HEK293 (cell line): Measurements from ENCODE around the gene SLC1A7.

Source experiments
- CTCF ChIA-PET: fragments of 350-600 bp; formaldehyde crosslinking; extraction: SDS; loops from one replicate; lab custom pipeline; 2021; ENCODE audit warnings: antibody characterized with exemption; lab: Yijun Ruan, JAX
- POLR2A ChIA-PET: fragments of 300-600 bp; formaldehyde crosslinking; extraction: SDS; loops from one replicate; lab custom pipeline; 2020; ENCODE audit warnings: antibody characterized with exemption, inconsistent platforms; lab: Yijun Ruan, JAX
- H3K27ac ChIP-seq: fragments of 200-500 bp; sonication (Bioruptor generic); 2 replicates; pipeline ENCODE4 v1.5.1; 2014; ENCODE audit warnings: low read depth, low read length, control low read depth, inconsistent platforms; ENCODE audit errors: extremely low read depth
- H3K36me3 ChIP-seq, 2 experiments: fragments of 200-500 bp in 1 of 2; sonication (Bioruptor generic) in 1 of 2; 1 replicate in 1 of 2; 2 replicates in 1 of 2; pipeline ENCODE4 v1.5.1; 2014 to 2017; ENCODE audit warnings: inconsistent platforms in 2 of 2, low read length in 2 of 2; ENCODE audit not compliant: control insufficient read depth in 2 of 2, insufficient read depth in 1 of 2
- H3K4me1 ChIP-seq: fragments of 200-500 bp; sonication (Bioruptor generic); 2 replicates; pipeline ENCODE4 v1.5.1; 2014; ENCODE audit warnings: mild to moderate bottlenecking, low read length, inconsistent platforms; ENCODE audit not compliant: control insufficient read depth, insufficient read depth
- H3K4me3 ChIP-seq: 2 replicates; pipeline ENCODE4 v1.5.1; 2011; ENCODE audit warnings: low read depth, mild to moderate bottlenecking, control low read depth, low read length, moderate library complexity
- H3K9me3 ChIP-seq: fragments of 200-500 bp; sonication (Bioruptor generic); 2 replicates; pipeline ENCODE4 v1.5.1; 2014; ENCODE audit warnings: low read depth, low read length, inconsistent platforms; ENCODE audit not compliant: control insufficient read depth, insufficient read depth
- EGR2 ChIP-seq: fragments of 450-650 bp; formaldehyde crosslinking; IDR thresholded peaks from 2 replicates; pipeline ENCODE4 v1.5.1; 2016; ENCODE audit warnings: low read depth, missing biosample characterization, missing genetic modification characterization
- KLF7 ChIP-seq: fragments of 450-650 bp; formaldehyde crosslinking; IDR thresholded peaks from 2 replicates; pipeline ENCODE4 v1.5.1; 2016; ENCODE audit warnings: missing biosample characterization, missing genetic modification characterization, borderline replicate concordance
- YY1 ChIP-seq: fragments of 450-650 bp; formaldehyde crosslinking; IDR thresholded peaks from 2 replicates; pipeline ENCODE4 v1.5.1; 2018; ENCODE audit warnings: missing biosample characterization, missing genetic modification characterization
- ZBTB20 ChIP-seq: fragments of 450-650 bp; formaldehyde crosslinking; IDR thresholded peaks from 2 replicates; pipeline ENCODE4 v1.5.1; 2016; ENCODE audit warnings: missing biosample characterization, missing genetic modification characterization
- ZBTB44 ChIP-seq: fragments of 450-650 bp; IDR thresholded peaks from 2 replicates; pipeline ENCODE4 v1.5.1; 2018; ENCODE audit warnings: missing biosample characterization, mild to moderate bottlenecking, missing genetic modification characterization
- ZBTB7A ChIP-seq: fragments of 450-650 bp; formaldehyde crosslinking; IDR thresholded peaks from 2 replicates; pipeline ENCODE4 v1.5.1; 2016; ENCODE audit warnings: low read depth, missing biosample characterization, missing genetic modification characterization
- ZFHX2 ChIP-seq: fragments of 450-650 bp; formaldehyde crosslinking; conservative IDR thresholded peaks from 2 replicates; pipeline ENCODE4 v1.5.1; 2016; ENCODE audit warnings: missing biosample characterization, missing genetic modification characterization
- ZFP69B ChIP-seq: fragments of 450-650 bp; formaldehyde crosslinking; IDR thresholded peaks from 2 replicates; pipeline ENCODE4 v1.5.1; 2016; ENCODE audit warnings: missing biosample characterization, missing genetic modification characterization
- ZNF138 ChIP-seq: fragments of 450-650 bp; formaldehyde crosslinking; IDR thresholded peaks from 2 replicates; pipeline ENCODE4 v1.5.1; 2016; ENCODE audit warnings: missing biosample characterization, missing genetic modification characterization, borderline replicate concordance
- ZNF155 ChIP-seq: fragments of 450-650 bp; formaldehyde crosslinking; IDR thresholded peaks from 2 replicates; pipeline ENCODE4 v1.5.1; 2016; ENCODE audit warnings: missing biosample characterization, missing genetic modification characterization
- ZNF16 ChIP-seq: fragments of 450-650 bp; formaldehyde crosslinking; IDR thresholded peaks from 2 replicates; pipeline ENCODE4 v1.5.1; 2016; ENCODE audit warnings: low read depth, missing biosample characterization, missing genetic modification characterization
- ZNF202 ChIP-seq: fragments of 450-650 bp; formaldehyde crosslinking; IDR thresholded peaks from 2 replicates; pipeline ENCODE4 v1.5.1; 2016; ENCODE audit warnings: missing biosample characterization, missing genetic modification characterization, borderline replicate concordance
- ZNF248 ChIP-seq: fragments of 450-650 bp; formaldehyde crosslinking; IDR thresholded peaks from 2 replicates; pipeline ENCODE4 v1.5.1; 2017; ENCODE audit warnings: missing biosample characterization, missing genetic modification characterization
- ZNF398 ChIP-seq: fragments of 450-650 bp; formaldehyde crosslinking; IDR thresholded peaks from 2 replicates; pipeline ENCODE4 v1.5.1; 2017; ENCODE audit warnings: missing biosample characterization, missing genetic modification characterization
- ZNF510 ChIP-seq: fragments of 450-650 bp; formaldehyde crosslinking; IDR thresholded peaks from 2 replicates; pipeline ENCODE4 v1.5.1; 2018; ENCODE audit warnings: mild to moderate bottlenecking, missing genetic modification characterization, missing biosample characterization; ENCODE audit not compliant: insufficient replicate concordance
- ZNF785 ChIP-seq: fragments of 450-650 bp; formaldehyde crosslinking; IDR thresholded peaks from 2 replicates; pipeline ENCODE4 v1.5.1; 2016; ENCODE audit warnings: missing biosample characterization, missing genetic modification characterization
- ZSCAN4 ChIP-seq: fragments of 450-650 bp; formaldehyde crosslinking; IDR thresholded peaks from 2 replicates; pipeline ENCODE4 v1.5.1; 2017; ENCODE audit warnings: missing biosample characterization, missing genetic modification characterization

SLC1A7 gene

GRCh38 chr1:53183095-53183990 is 40.9 kb upstream of the SLC1A7 start:
- Histone ChIP-seq H3K36me3 (no peaks in the 10 kb centered on the region), H3K4me3 (no peak overlapping the region), H3K4me1 (no peaks in the 10 kb centered on the region)
- no peak for TF ChIP-seq ZNF398 (tag by site-specific recombination)
- TF ChIP-seq, all 188 proteins: peak for 0
- ChIA-PET POLR2A (no interaction called here), CTCF (interaction anchor here (0.5 to 3.1 kb wide), 24 partner anchors 8 to 710 kb away, joined by 3 to 20 read pairs (median 4); partner anchors contain the start of gene ZYG11A)
- no peak overlapping the region for H3K27ac ChIP-seq
- no peaks in the 10 kb centered on the region for H3K9me3 ChIP-seq

- CTCF ChIA-PET, result interaction anchor here (0.6 to 3.1 kb wide), 22 partner anchors 8 to 709 kb away, joined by 3 to 20 read pairs (median 4); no protein-coding TSS in a partner anchor
- no peak overlapping the region for H3K4me3 ChIP-seq
- no peaks in the 10 kb centered on the region for H3K36me3 ChIP-seq
- H3K4me1 ChIP-seq, result no peaks in the 10 kb centered on the region
- POLR2A ChIA-PET, result no interaction called here
- H3K9me3 ChIP-seq, result no peaks in the 10 kb centered on the region
- H3K27ac ChIP-seq, result no peak overlapping the region
- no peak for TF ChIP-seq ZSCAN4
- no peak for TF ChIP-seq ZNF248 (tag by site-specific recombination)
- no peak for TF ChIP-seq ZNF16 (tag by site-specific recombination)
- no peak for TF ChIP-seq ZBTB44
- TF ChIP-seq KLF7 (tag by site-specific recombination), result no peak
- TF ChIP-seq ZNF510, result no peak
- no peak for TF ChIP-seq EGR2 (tag by site-specific recombination)
- no peak for TF ChIP-seq ZBTB7A (tag by site-specific recombination)
- TF ChIP-seq ZNF202 (tag by site-specific recombination), result no peak
- no peak for TF ChIP-seq ZNF138 (tag by site-specific recombination)
- no peak for TF ChIP-seq YY1 (tag by site-specific recombination)
- TF ChIP-seq ZNF785 (tag by site-specific recombination), result no peak
- TF ChIP-seq ZBTB20 (tag by site-specific recombination), result no peak
- no peak for TF ChIP-seq ZFHX2 (tag by site-specific recombination)
- no peak for TF ChIP-seq ZFP69B (tag by site-specific recombination)
- TF ChIP-seq ZNF155 (tag by site-specific recombination), result no peak
Observed at GRCh38 chr1:53182716-53183094, 40.3 kb upstream of the SLC1A7 start.
